ENCODE data around the gene PAQR5. TPM values are rescaled to one million over a fixed set of nuclear protein-coding genes. Genes with fewer than 3 reads are reported as not detected.

PAQR5 gene
- total RNA-seq, 2 donors from 2014 or later, result 0.74 to 5.0 TPM

GRCh38 chr15:69272891-69273290 is 25.8 kb upstream of the PAQR5 start:
- Histone ChIP-seq H3K9me3 (no peaks in the 10 kb centered on the region), H3K4me1 (peaks cover 0 to 16% of the 10 kb centered on the region in 2 donors), H3K36me3 (no peaks in the 10 kb centered on the region), H3K27me3 (no peaks in the 10 kb centered on the region), H3K4me3 (no peak overlapping the region), H3K27ac (no peak overlapping the region)
- DNase-seq (ENCODE audit: low spot score), result no peak
- TF ChIP-seq, protein P1, sequence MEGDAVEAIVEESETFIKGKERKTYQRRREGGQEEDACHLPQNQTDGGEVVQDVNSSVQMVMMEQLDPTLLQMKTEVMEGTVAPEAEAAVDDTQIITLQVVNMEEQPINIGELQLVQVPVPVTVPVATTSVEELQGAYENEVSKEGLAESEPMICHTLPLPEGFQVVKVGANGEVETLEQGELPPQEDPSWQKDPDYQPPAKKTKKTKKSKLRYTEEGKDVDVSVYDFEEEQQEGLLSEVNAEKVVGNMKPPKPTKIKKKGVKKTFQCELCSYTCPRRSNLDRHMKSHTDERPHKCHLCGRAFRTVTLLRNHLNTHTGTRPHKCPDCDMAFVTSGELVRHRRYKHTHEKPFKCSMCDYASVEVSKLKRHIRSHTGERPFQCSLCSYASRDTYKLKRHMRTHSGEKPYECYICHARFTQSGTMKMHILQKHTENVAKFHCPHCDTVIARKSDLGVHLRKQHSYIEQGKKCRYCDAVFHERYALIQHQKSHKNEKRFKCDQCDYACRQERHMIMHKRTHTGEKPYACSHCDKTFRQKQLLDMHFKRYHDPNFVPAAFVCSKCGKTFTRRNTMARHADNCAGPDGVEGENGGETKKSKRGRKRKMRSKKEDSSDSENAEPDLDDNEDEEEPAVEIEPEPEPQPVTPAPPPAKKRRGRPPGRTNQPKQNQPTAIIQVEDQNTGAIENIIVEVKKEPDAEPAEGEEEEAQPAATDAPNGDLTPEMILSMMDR (IDR thresholded peaks at IDR 0.05), result no peak

- TF ChIP-seq, protein P1 (IDR thresholded peaks at IDR 0.05), result no peak
- Histone ChIP-seq H3K4me3 (no peak overlapping the region), H3K27ac (no peak overlapping the region), H3K4me1 (peaks cover 0 to 16% of the 10 kb centered on the region in 2 donors), H3K27me3 (no peaks in the 10 kb centered on the region), H3K9me3 (no peaks in the 10 kb centered on the region), H3K36me3 (no peaks in the 10 kb centered on the region)
- DNase-seq (ENCODE audit: low spot score), result no peak
Observed at GRCh38 chr15:69275074-69275670, 23.5 kb upstream of the PAQR5 start.

GRCh38 chr15:69275933-69276560 is 22.7 kb upstream of the PAQR5 start:
- no peak for DNase-seq (ENCODE audit: low spot score)
- TF ChIP-seq, protein P1 (IDR thresholded peaks at IDR 0.05), result no peak
- H3K27me3 ChIP-seq, result no peaks in the 10 kb centered on the region
- H3K9me3 ChIP-seq, result no peaks in the 10 kb centered on the region
- H3K27ac ChIP-seq, result no peak overlapping the region
- H3K36me3 ChIP-seq, result no peaks in the 10 kb centered on the region
- H3K4me3 ChIP-seq, result no peak overlapping the region
- peaks cover 0 to 16% of the 10 kb centered on the region in 2 donors for H3K4me1 ChIP-seq

DNA sequence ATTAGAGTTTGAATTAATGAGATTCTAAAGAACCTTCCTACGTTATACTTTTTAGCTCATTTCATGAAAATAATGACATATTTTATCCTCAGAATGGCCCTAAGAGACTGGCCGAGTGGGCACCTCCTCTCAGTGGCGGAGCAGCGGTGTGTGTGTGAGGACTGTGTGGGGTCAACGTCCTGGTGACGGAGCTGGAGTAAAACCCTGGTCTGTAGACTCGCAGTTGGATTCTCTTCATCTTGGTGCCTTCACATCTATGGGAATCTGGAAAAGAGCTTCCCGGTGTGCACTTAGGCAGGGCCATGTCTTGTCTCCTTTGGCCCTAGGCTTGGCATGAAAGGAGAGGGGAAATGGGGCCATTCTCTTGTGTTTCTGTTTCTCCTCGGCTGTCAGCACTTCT is 21.4 kb upstream of the PAQR5 start:
- TF ChIP-seq, protein P1 (IDR thresholded peaks at IDR 0.05), result no peak
- Histone ChIP-seq H3K4me3 (no peak overlapping the region), H3K27me3 (no peaks in the 10 kb centered on the region), H3K4me1 (peaks cover 0 to 16% of the 10 kb centered on the region in 2 donors), H3K9me3 (no peaks in the 10 kb centered on the region), H3K36me3 (no peaks in the 10 kb centered on the region), H3K27ac (no peak overlapping the region)
- no peak for DNase-seq (ENCODE audit: low spot score)

DNA sequence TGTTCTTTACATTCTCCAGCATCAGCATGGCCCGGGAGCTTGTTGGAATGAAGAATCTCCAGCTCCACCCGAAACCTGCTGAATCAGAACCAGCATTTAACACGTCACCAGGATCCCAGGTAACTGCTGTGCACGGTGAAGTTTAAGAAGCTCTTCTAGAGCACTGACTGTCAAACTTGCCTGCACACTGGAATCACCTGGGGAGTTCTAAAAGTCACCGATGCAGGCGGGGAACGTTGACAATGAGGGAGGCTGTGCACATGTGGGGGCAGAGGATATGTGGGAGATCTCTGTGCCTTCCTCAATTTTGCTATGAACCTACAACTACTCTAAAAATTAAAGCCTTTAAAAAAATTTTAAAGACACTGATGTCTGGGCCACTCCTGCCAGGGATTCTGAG is 19.1 kb upstream of the PAQR5 start:
- no peak for DNase-seq (ENCODE audit: low spot score)
- TF ChIP-seq, protein P1 (IDR thresholded peaks at IDR 0.05), result no peak
- no peak overlapping the region for H3K27ac ChIP-seq
- H3K4me1 ChIP-seq, result peaks cover 0 to 16% of the 10 kb centered on the region in 2 donors
- no peaks in the 10 kb centered on the region for H3K36me3 ChIP-seq
- no peak overlapping the region for H3K4me3 ChIP-seq
- H3K27me3 ChIP-seq, result no peaks in the 10 kb centered on the region
- H3K9me3 ChIP-seq, result no peaks in the 10 kb centered on the region

Data from right atrium auricular region (tissue), 2 donors.